Activated B cell treated with CpG ODN at 0.5 μM for 24 hours (primary cell): ENCODE measurements around the gene PBX3. TPM values are rescaled to one million over a fixed set of nuclear protein-coding genes. Genes with fewer than 3 reads are reported as not detected.

Source experiments
- ATAC-seq: fragments of 200-7000 bp; cut with Tn5 transposase; one replicate; pipeline ENCODE4 v1.10.0; 2021; ENCODE audit warnings: low read depth, mild to moderate bottlenecking, moderate library complexity
- CTCF ChIA-PET: fragments of 350-600 bp; sonication (Branson Sonifier 250); formaldehyde crosslinking; loops from one replicate; lab custom pipeline; 2021; ENCODE audit warnings: antibody characterized with exemption; lab: Charles Lee
- POLR2A ChIA-PET: fragments of 350-600 bp; sonication (Branson Sonifier 250); formaldehyde crosslinking; loops from one replicate; lab custom pipeline; 2021; ENCODE audit warnings: antibody characterized with exemption; lab: Charles Lee
- DNase-seq: peaks from one replicate; pipeline ENCODE4 v3.0.0; 2022
- H3K27ac Mint-ChIP-seq: one replicate; pipeline ENCODE4 v1.8.0; 2020; ENCODE audit warnings: mixed read lengths
- H3K27me3 Mint-ChIP-seq: one replicate; pipeline ENCODE4 v1.8.0; 2021; ENCODE audit warnings: mixed read lengths
- H3K36me3 Mint-ChIP-seq: one replicate; pipeline ENCODE4 v1.8.0; 2021; ENCODE audit warnings: low read depth, mixed read lengths
- H3K4me1 Mint-ChIP-seq: one replicate; pipeline ENCODE4 v1.8.0; 2021; ENCODE audit warnings: mixed read lengths
- H3K4me3 Mint-ChIP-seq: one replicate; pipeline ENCODE4 v1.8.0; 2020; ENCODE audit warnings: mild to moderate bottlenecking, mixed read lengths
- H3K9me3 Mint-ChIP-seq: one replicate; pipeline ENCODE4 v1.8.0; 2020; ENCODE audit warnings: mixed read lengths
- CTCF ChIP-seq: fragments of 200-600 bp; IDR thresholded peaks from one replicate; pipeline ENCODE4 v1.8.0; 2022; ENCODE audit warnings: antibody characterized with exemption, mild to moderate bottlenecking
- intact Hi-C: fragments of 100-400 bp; cut with micrococcal nuclease; formaldehyde crosslinking; loops from one replicate; pipeline ENCODE4 v1.15.1; 2024
- total RNA-seq: library from RNA; stranded (reverse); gene quantifications from 2 replicates; pipeline ENCODE4 v1.2.3, GENCODE V29; 2022

The PBX3 gene
- total RNA-seq, 1 donor from 2014 or later, result 37.2 TPM

GRCh38 chr9:125902214-125902613 is 155.0 kb downstream of the PBX3 start:
- no peak for TF ChIP-seq CTCF
- CTCF ChIA-PET, result no interaction called here
- Mint-ChIP-seq H3K4me3 (no peak overlapping the region), H3K36me3 (no peaks in the 10 kb centered on the region), H3K27me3 (no peaks in the 10 kb centered on the region), H3K9me3 (no peaks in the 10 kb centered on the region), H3K27ac (no peak overlapping the region), H3K4me1 (peaks cover 13% of the 10 kb centered on the region)
- intact Hi-C loops, result no loop called here
- DNase-seq (no peak), ATAC-seq (no peak)
- POLR2A ChIA-PET, result no interaction called here

- Mint-ChIP-seq H3K36me3 (no peaks in the 10 kb centered on the region), H3K4me3 (no peak overlapping the region), H3K27ac (no peak overlapping the region), H3K9me3 (no peaks in the 10 kb centered on the region), H3K27me3 (no peaks in the 10 kb centered on the region), H3K4me1 (peaks cover 13% of the 10 kb centered on the region)
- ChIA-PET CTCF (no interaction called here), POLR2A (no interaction called here)
- ATAC-seq, result no peak
- TF ChIP-seq CTCF, result no peak
- intact Hi-C loops, result no loop called here
- no peak for DNase-seq
Measured at GRCh38 chr9:125902831-125903512, 155.8 kb downstream of the PBX3 start.

- H3K36me3 Mint-ChIP-seq, result no peaks in the 10 kb centered on the region
- peak; percentile 21 for ATAC-seq
- H3K4me3 Mint-ChIP-seq, result peak overlapping the region; percentile 49
- TF ChIP-seq CTCF, result no peak
- no peaks in the 10 kb centered on the region for H3K9me3 Mint-ChIP-seq
- no peaks in the 10 kb centered on the region for H3K27me3 Mint-ChIP-seq
- no peak for DNase-seq
- H3K4me1 Mint-ChIP-seq, result peaks cover 13% of the 10 kb centered on the region
- POLR2A ChIA-PET, result interaction anchor here (0.8 kb wide), 1 partner anchor 158 kb away, joined by 3 read pairs; no protein-coding TSS in a partner anchor
- peak overlapping the region; percentile 10 for H3K27ac Mint-ChIP-seq
- CTCF ChIA-PET, result no interaction called here
- intact Hi-C loops, result no loop called here
Measured at GRCh38 chr9:125904155-125904851, 157.1 kb downstream of the PBX3 start.

GRCh38 chr9:125906144-125906543 is 159.0 kb downstream of the PBX3 start:
- H3K9me3 Mint-ChIP-seq, result no peaks in the 10 kb centered on the region
- H3K27ac Mint-ChIP-seq, result no peak overlapping the region
- CTCF ChIA-PET, result no interaction called here
- H3K36me3 Mint-ChIP-seq, result no peaks in the 10 kb centered on the region
- no peak overlapping the region for H3K4me3 Mint-ChIP-seq
- H3K4me1 Mint-ChIP-seq, result peaks cover 13% of the 10 kb centered on the region
- H3K27me3 Mint-ChIP-seq, result no peaks in the 10 kb centered on the region
- ATAC-seq, result no peak
- TF ChIP-seq CTCF, result no peak
- intact Hi-C loops, result no loop called here
- POLR2A ChIA-PET, result no interaction called here
- no peak for DNase-seq

GRCh38 chr9:125906893-125907292 is 159.7 kb downstream of the PBX3 start:
- DNase-seq, result no peak
- no peak overlapping the region for H3K27ac Mint-ChIP-seq

More at GRCh38 chr9:125906893-125907292, 159.7 kb downstream of the PBX3 start:
- no peak for TF ChIP-seq CTCF
- no peaks in the 10 kb centered on the region for H3K9me3 Mint-ChIP-seq
- no peaks in the 10 kb centered on the region for H3K27me3 Mint-ChIP-seq
- intact Hi-C loops, result no loop called here
- no peaks in the 10 kb centered on the region for H3K36me3 Mint-ChIP-seq
- ChIA-PET CTCF (no interaction called here), POLR2A (no interaction called here)
- H3K4me1 Mint-ChIP-seq, result peaks cover 13% of the 10 kb centered on the region
- ATAC-seq, result no peak
- no peak overlapping the region for H3K4me3 Mint-ChIP-seq
